Measurements from ENCODE around the gene DYNLT5. TPM values are rescaled to one million over a fixed set of nuclear protein-coding genes. Genes with fewer than 3 reads are reported as not detected.
A peak's percentile ranks its signal among the peaks of the same experiment; 100 is the strongest.

DYNLT5 gene
- total RNA-seq, 4 donors from 2014 or later = 0.22 to 3.1 TPM; not detected in 2

GRCh38 chr1:66750577-66750976, 1.7 kb upstream of the DYNLT5 start:
- TF ChIP-seq POLR2A (IDR thresholded peaks at IDR 0.05) (no peak), CTCF (IDR thresholded peaks at IDR 0.05) (no peak)
- no peak for DNase-seq
- intact Hi-C loops (cut with DNase I) = no loop called here
- H3K4me1 ChIP-seq = peaks cover 0 to 15% (median 8%) of the 10 kb centered on the region in 3 donors
- no peaks in the 10 kb centered on the region for H3K9me3 ChIP-seq
- WGBS, 2 donors = 71 to 72% methylated on average over 3 of the region's 3 CpGs
- H3K27ac ChIP-seq = no peak overlapping the region
- no peak overlapping the region for H3K4me3 ChIP-seq
- no peaks in the 10 kb centered on the region for H3K36me3 ChIP-seq
- H3K27me3 ChIP-seq = peaks cover 0 to 30% (median 0%) of the 10 kb centered on the region in 4 donors

GRCh38 chr1:66751160-66751559, 1.1 kb upstream of the DYNLT5 start:
- WGBS, 2 donors = 83 to 91% methylated on average over 4 of the region's 4 CpGs
- no peak overlapping the region for H3K4me3 ChIP-seq
- H3K27me3 ChIP-seq = peaks cover 0 to 30% (median 0%) of the 10 kb centered on the region in 4 donors
- peaks cover 0 to 15% (median 8%) of the 10 kb centered on the region in 3 donors for H3K4me1 ChIP-seq
- DNase-seq = no peak
- H3K9me3 ChIP-seq = no peaks in the 10 kb centered on the region
- TF ChIP-seq POLR2A (IDR thresholded peaks at IDR 0.05) (no peak), CTCF (IDR thresholded peaks at IDR 0.05) (no peak)
- intact Hi-C loops (cut with DNase I) = no loop called here
- no peaks in the 10 kb centered on the region for H3K36me3 ChIP-seq
- H3K27ac ChIP-seq = no peak overlapping the region

GRCh38 chr1:66752671-66753371, 562 bp downstream of the DYNLT5 start:
- no peak for DNase-seq
- intact Hi-C loops (cut with DNase I) = no loop called here
- no peak for TF ChIP-seq CTCF (IDR thresholded peaks at IDR 0.05)
- TF ChIP-seq POLR2A (IDR thresholded peaks at IDR 0.05) = no peak
- Histone ChIP-seq H3K27ac (peak overlapping the region in 2 of 4 donors; percentile 2 to 27), H3K4me1 (peaks cover 0 to 15% (median 8%) of the 10 kb centered on the region in 3 donors), H3K36me3 (no peaks in the 10 kb centered on the region), H3K9me3 (no peaks in the 10 kb centered on the region), H3K27me3 (peaks cover 0 to 30% (median 0%) of the 10 kb centered on the region in 4 donors), H3K4me3 (peak overlapping the region; percentile 19 to 66 (median 40))
- WGBS, 2 donors = 51 to 72% methylated on average over 7 to 17 of the region's 18 CpGs

GRCh38 chr1:66757722-66758240, 5.5 kb downstream of the DYNLT5 start:
- intact Hi-C loops (cut with DNase I) = no loop called here
- 67 to 68% methylated on average over 6 of the region's 6 CpGs for WGBS, 2 donors
- Histone ChIP-seq H3K4me3 (no peak overlapping the region), H3K4me1 (peaks cover 0 to 2% (median 0%) of the 10 kb centered on the region in 3 donors), H3K27ac (no peak overlapping the region), H3K36me3 (no peaks in the 10 kb centered on the region), H3K27me3 (peaks cover 0 to 11% (median 0%) of the 10 kb centered on the region in 4 donors), H3K9me3 (no peaks in the 10 kb centered on the region)
- no peak for DNase-seq
- no peak for TF ChIP-seq CTCF (IDR thresholded peaks at IDR 0.05)
- TF ChIP-seq POLR2A (IDR thresholded peaks at IDR 0.05) = no peak

- no peak for DNase-seq
- WGBS, 2 donors = 67 to 77% methylated on average over 1 of the region's 1 CpG
- no peak for TF ChIP-seq CTCF (IDR thresholded peaks at IDR 0.05)
Observed at GRCh38 chr1:66758241-66758755, 6.0 kb downstream of the DYNLT5 start.

More at GRCh38 chr1:66758241-66758755, 6.0 kb downstream of the DYNLT5 start:
- no peaks in the 10 kb centered on the region for H3K9me3 ChIP-seq
- H3K27me3 ChIP-seq = peaks cover 0 to 6% (median 0%) of the 10 kb centered on the region in 4 donors
- no peak overlapping the region for H3K4me3 ChIP-seq
- no peaks in the 10 kb centered on the region for H3K4me1 ChIP-seq
- intact Hi-C loops (cut with DNase I) = no loop called here
- H3K36me3 ChIP-seq = no peaks in the 10 kb centered on the region
- no peak overlapping the region for H3K27ac ChIP-seq
